HCT116 (cell line): Measurements from ENCODE around the gene PRKACA.

Experiments used
- CTCF ChIP-seq, 3 experiments: fragments of 200-600 bp in 1 of 3; sonication (generic) in 1 of 3; IDR thresholded peaks in 2 of 3; conservative IDR thresholded peaks in 1 of 3; 2 replicates each; pipeline ENCODE4 v1.5.1; 2012 to 2017; ENCODE audit warnings: low read depth in 2 of 3, low read length in 2 of 3, antibody characterized with exemption in 1 of 3, borderline replicate concordance in 1 of 3, control low read depth in 1 of 3, mild to moderate bottlenecking in 1 of 3, mixed read lengths in 1 of 3, mixed run types in 1 of 3, moderate library complexity in 1 of 3; ENCODE audit not compliant: insufficient read depth in 1 of 3
- EGR1 ChIP-seq: IDR thresholded peaks from 2 replicates; pipeline ENCODE4 v1.6.1; 2012; ENCODE audit warnings: low read depth
- ELF1 ChIP-seq: IDR thresholded peaks from 2 replicates; pipeline ENCODE4 v1.6.1; 2012; ENCODE audit warnings: low read depth, borderline replicate concordance
- EZH2 ChIP-seq: fragments of 200-600 bp; sonication (generic); IDR thresholded peaks from 2 replicates; pipeline ENCODE4 v1.6.1; 2017; ENCODE audit warnings: antibody characterized with exemption, mixed run types
- EZH2phosphoT487 ChIP-seq: fragments of 200-600 bp; IDR thresholded peaks from 2 replicates; pipeline ENCODE4 v1.6.1; 2018; ENCODE audit warnings: antibody characterized with exemption, borderline replicate concordance
- JUND ChIP-seq: IDR thresholded peaks from 2 replicates; pipeline ENCODE4 v1.6.1; 2012
- POLR2A ChIP-seq: IDR thresholded peaks from 2 replicates; pipeline ENCODE4 v1.7.0; 2011; ENCODE audit warnings: borderline replicate concordance; ENCODE audit not compliant: insufficient read depth, insufficient read length; ENCODE audit errors: extremely low read depth
- POLR2AphosphoS5 ChIP-seq: IDR thresholded peaks from 2 replicates; pipeline ENCODE4 v1.6.1; 2011; ENCODE audit warnings: mild to moderate bottlenecking, low read depth, low read length, moderate library complexity
- RAD21 ChIP-seq: IDR thresholded peaks from 2 replicates; pipeline ENCODE4 v1.6.1; 2012; ENCODE audit warnings: low read depth, mild to moderate bottlenecking
- ZNF274 ChIP-seq: fragments of 200-500 bp; sonication (Bioruptor generic); IDR thresholded peaks from 2 replicates; pipeline ENCODE4 v1.6.1; 2014; ENCODE audit warnings: mild to moderate bottlenecking, low read depth, low read length, inconsistent platforms

- no peak for TF ChIP-seq EZH2
- TF ChIP-seq CTCF (IDR thresholded peaks at IDR 0.05 in 2 of 3, conservative IDR thresholded peaks at IDR 0.05 in 1 of 3; ENCODE audit: borderline replicate concordance in 1 of 3, insufficient read depth in 1 of 3, low read depth in 2 of 3, low read length in 2 of 3): peak; percentile 81 to 96 (median 89); a peak in 5 of 6 replicates
- no peak for TF ChIP-seq POLR2A
- peak; percentile 57; the same call in 1 of the 2 replicates for TF ChIP-seq POLR2AphosphoS5
- TF ChIP-seq EGR1: no peak
- no peak for TF ChIP-seq EZH2phosphoT487
- TF ChIP-seq RAD21: peak; percentile 39; the same call in 1 of the 2 replicates
- no peak for TF ChIP-seq ZNF274
- TF ChIP-seq JUND: no peak
- no peak for TF ChIP-seq ELF1
Measured at GRCh38 chr19:14113762-14114414, 3.7 kb downstream of the PRKACA start.
